Hematopoietic multipotent progenitor cell treated with erythropoietin and hydrocortisone succinate and interleukin-3 and kit ligand, for 6 days (in vitro differentiated cells): ENCODE results near the gene TTYH2.
A peak's percentile ranks its signal among the peaks of the same experiment; 100 is the strongest.

Experiments
- DNase-seq: peaks from one replicate; pipeline ENCODE4 v3.0.0-alpha.2; 2015

TTYH2 gene

GRCh38 chr17:74297941-74298340 lies 84.6 kb downstream of the TTYH2 start:
- no peak for DNase-seq

- no peak for DNase-seq
Observed at GRCh38 chr17:74298778-74299177, 85.4 kb downstream of the TTYH2 start.

- DNase-seq: no peak
Observed at GRCh38 chr17:74299226-74300009, 86.0 kb downstream of the TTYH2 start.

- no peak for DNase-seq
Observed at GRCh38 chr17:74303305-74303704, 89.9 kb downstream of the TTYH2 start.

- DNase-seq: no peak
Observed at GRCh38 chr17:74304184-74304583, 90.8 kb downstream of the TTYH2 start.

- peak; percentile 49 for DNase-seq
Observed at GRCh38 chr17:74305865-74306654, 92.7 kb downstream of the TTYH2 start.

GRCh38 chr17:74307984-74308773 lies 94.8 kb downstream of the TTYH2 start:
- DNase-seq: peak; percentile 82

GRCh38 chr17:74309902-74310301 lies 96.5 kb downstream of the TTYH2 start:
- no peak for DNase-seq
